Mesenchymal stem cell (in vitro differentiated cells and primary cell): ENCODE results near the gene AIPL1.

Source experiments
- DNase-seq: peaks from one replicate; pipeline ENCODE4 v3.0.0-alpha.2; 2013
- H2AFZ ChIP-seq: one replicate; pipeline ENCODE4 v1.6.1; 2013; ENCODE audit warnings: low read depth, mild to moderate bottlenecking, control low read depth, inconsistent platforms, low read length, moderate library complexity
- H2AK5ac ChIP-seq: 2 replicates; pipeline ENCODE4 v1.6.1; 2013; ENCODE audit warnings: low read length, moderate library complexity, mild to moderate bottlenecking, inconsistent platforms; ENCODE audit not compliant: severe bottlenecking
- H2BK120ac ChIP-seq: one replicate; pipeline ENCODE4 v1.6.1; 2013; ENCODE audit warnings: low read depth, mild to moderate bottlenecking, inconsistent platforms, low read length, moderate library complexity
- H2BK12ac ChIP-seq, 2 experiments: one replicate each; pipeline ENCODE4 v1.6.1; 2013; ENCODE audit warnings: inconsistent platforms in 2 of 2, low read length in 2 of 2, mild to moderate bottlenecking in 2 of 2, moderate library complexity in 2 of 2, control low read depth in 1 of 2
- H2BK15ac ChIP-seq: one replicate; pipeline ENCODE4 v1.6.1; 2013; ENCODE audit warnings: mild to moderate bottlenecking, low read depth, inconsistent platforms; ENCODE audit not compliant: poor library complexity, severe bottlenecking
- H2BK5ac ChIP-seq: 2 replicates; pipeline ENCODE4 v1.6.1; 2013; ENCODE audit warnings: low read depth, mild to moderate bottlenecking, low read length, control low read depth, inconsistent platforms; ENCODE audit not compliant: poor library complexity, severe bottlenecking
- H3K14ac ChIP-seq, 2 experiments: one replicate each; pipeline ENCODE4 v1.6.1; 2013; ENCODE audit warnings: inconsistent platforms in 2 of 2, low read length in 2 of 2, control low read depth in 1 of 2, mild to moderate bottlenecking in 1 of 2, moderate library complexity in 1 of 2
- H3K18ac ChIP-seq, 2 experiments: one replicate each; pipeline ENCODE4 v1.6.1; 2013; ENCODE audit warnings: inconsistent platforms in 2 of 2, low read length in 2 of 2, control low read depth in 1 of 2, low read depth in 1 of 2, mild to moderate bottlenecking in 1 of 2
- H3K23ac ChIP-seq, 2 experiments: one replicate each; pipeline ENCODE4 v1.6.1; 2013; ENCODE audit warnings: inconsistent platforms in 2 of 2, low read length in 2 of 2, mild to moderate bottlenecking in 2 of 2, moderate library complexity in 2 of 2, control low read depth in 1 of 2
- H3K27ac ChIP-seq: 2 replicates; pipeline ENCODE4 v1.5.1; 2013; ENCODE audit warnings: mild to moderate bottlenecking, moderate library complexity, low read length, control low read depth, inconsistent platforms; ENCODE audit not compliant: poor library complexity, severe bottlenecking
- H3K27me3 ChIP-seq, 2 experiments: 2 replicates each; pipeline versions ENCODE4 v1.6.1 to v1.7.0; 2013; ENCODE audit warnings: low read length in 2 of 2, mild to moderate bottlenecking in 2 of 2, moderate library complexity in 2 of 2, control low read depth in 1 of 2, inconsistent platforms in 1 of 2; ENCODE audit not compliant: control insufficient read depth in 1 of 2, insufficient read depth in 1 of 2
- H3K36me3 ChIP-seq, 2 experiments: 2 replicates each; pipeline versions ENCODE4 v1.6.1 to v1.7.0; 2013; ENCODE audit warnings: low read length in 2 of 2, control low read depth in 1 of 2, inconsistent platforms in 1 of 2, low read depth in 1 of 2, mild to moderate bottlenecking in 1 of 2; ENCODE audit not compliant: insufficient read depth in 2 of 2, control insufficient read depth in 1 of 2
- H3K4ac ChIP-seq, 2 experiments: one replicate each; pipeline ENCODE4 v1.6.1; 2013; ENCODE audit warnings: inconsistent platforms in 2 of 2, low read length in 2 of 2, mild to moderate bottlenecking in 2 of 2, moderate library complexity in 2 of 2, control low read depth in 1 of 2, low read depth in 1 of 2
- H3K4me1 ChIP-seq: 2 replicates; pipeline ENCODE4 v1.6.1; 2013; ENCODE audit warnings: low read depth, low read length, control low read depth; ENCODE audit not compliant: control insufficient read depth, insufficient read depth
- H3K4me2 ChIP-seq: 2 replicates; pipeline ENCODE4 v1.6.1; 2013; ENCODE audit warnings: low read length, mild to moderate bottlenecking, inconsistent platforms; ENCODE audit not compliant: poor library complexity, severe bottlenecking
- H3K4me3 ChIP-seq, 2 experiments: 2 replicates each; pipeline versions ENCODE4 v1.5.1 to v1.7.0; 2013; ENCODE audit warnings: low read length in 2 of 2, mild to moderate bottlenecking in 2 of 2, control low read depth in 1 of 2, low read depth in 1 of 2; ENCODE audit not compliant: insufficient read depth in 1 of 2
- H3K79me1 ChIP-seq: replicated peaks from 2 replicates; pipeline ENCODE4 v1.6.1; 2013; ENCODE audit warnings: mild to moderate bottlenecking, control low read depth, low read length, inconsistent platforms; ENCODE audit not compliant: poor library complexity, severe bottlenecking
- H3K9ac ChIP-seq: 2 replicates; pipeline ENCODE4 v1.7.0; 2013; ENCODE audit warnings: mild to moderate bottlenecking, low read length, moderate library complexity
- H3K9me3 ChIP-seq: 2 replicates; pipeline ENCODE4 v1.7.0; 2013; ENCODE audit warnings: mild to moderate bottlenecking, low read length; ENCODE audit not compliant: control insufficient read depth
- H4K8ac ChIP-seq: one replicate; pipeline ENCODE4 v1.6.1; 2013; ENCODE audit warnings: inconsistent platforms, mild to moderate bottlenecking, low read length, moderate library complexity
- H4K91ac ChIP-seq: one replicate; pipeline ENCODE4 v1.6.1; 2013; ENCODE audit warnings: mild to moderate bottlenecking, low read length, inconsistent platforms
- WGBS: methylation state at CpG from one replicate; pipeline ENCODE4 v1.1.7; 2013; ENCODE audit warnings: mixed read lengths; 5-methylcytosine and 5-hydroxymethylcytosine counted together

Gene AIPL1

GRCh38 chr17:6476810-6477179 is 41.9 kb upstream of the AIPL1 start:
- Histone ChIP-seq H3K27ac (no peak overlapping the region), H2BK12ac (no peak overlapping the region), H3K4me3 (no peak overlapping the region), H2BK120ac (no peak overlapping the region), H3K36me3 (peaks cover 0 to 4% of the 10 kb centered on the region in 2 experiments), H3K79me1 (no peaks in the 10 kb centered on the region), H2BK5ac (no peak overlapping the region), H3K9me3 (no peaks in the 10 kb centered on the region), H3K18ac (no peak overlapping the region), H2AFZ (no peak overlapping the region), H2AK5ac (no peak overlapping the region), H2BK15ac (no peak overlapping the region), H4K8ac (no peak overlapping the region), H3K23ac (no peak overlapping the region), H3K4me1 (peaks cover 13% of the 10 kb centered on the region), H3K4me2 (no peak overlapping the region), H3K14ac (no peak overlapping the region), H4K91ac (no peak overlapping the region), H3K4ac (no peak overlapping the region), H3K9ac (no peak overlapping the region), H3K27me3 (peaks cover 31 to 33% of the 10 kb centered on the region in 2 experiments)
- DNase-seq, result no peak
- 88% methylated on average over 10 of the region's 10 CpGs for WGBS

GRCh38 chr17:6476076-6476809 is 41.3 kb upstream of the AIPL1 start:
- Histone ChIP-seq H3K23ac (no peak overlapping the region), H3K4ac (no peak overlapping the region), H3K4me2 (no peak overlapping the region), H3K18ac (no peak overlapping the region), H2AFZ (no peak overlapping the region), H3K79me1 (no peaks in the 10 kb centered on the region), H3K27ac (no peak overlapping the region), H3K4me1 (peaks cover 18% of the 10 kb centered on the region), H3K9me3 (no peaks in the 10 kb centered on the region), H3K9ac (no peak overlapping the region), H2BK120ac (no peak overlapping the region), H2AK5ac (no peak overlapping the region), H4K8ac (no peak overlapping the region), H3K36me3 (peaks cover 0 to 4% of the 10 kb centered on the region in 2 experiments), H4K91ac (no peak overlapping the region), H3K14ac (no peak overlapping the region), H3K27me3 (peaks cover 27 to 29% of the 10 kb centered on the region in 2 experiments), H2BK12ac (no peak overlapping the region), H2BK15ac (no peak overlapping the region), H2BK5ac (no peak overlapping the region), H3K4me3 (no peak overlapping the region)
- no peak for DNase-seq
- 77% methylated on average over 7 of the region's 8 CpGs for WGBS

- Histone ChIP-seq H2BK12ac (no peak overlapping the region), H3K18ac (no peak overlapping the region), H3K14ac (no peak overlapping the region), H3K27ac (no peak overlapping the region), H3K36me3 (peaks cover 0 to 4% of the 10 kb centered on the region in 2 experiments), H3K23ac (no peak overlapping the region), H3K9me3 (no peaks in the 10 kb centered on the region), H2BK5ac (no peak overlapping the region), H2AK5ac (no peak overlapping the region), H3K4ac (no peak overlapping the region), H4K8ac (no peak overlapping the region), H2BK120ac (no peak overlapping the region), H3K79me1 (no peaks in the 10 kb centered on the region), H3K4me3 (no peak overlapping the region), H2BK15ac (no peak overlapping the region), H3K4me2 (no peak overlapping the region), H3K27me3 (peaks cover 19 to 20% of the 10 kb centered on the region in 2 experiments), H3K9ac (no peak overlapping the region), H3K4me1 (peaks cover 24% of the 10 kb centered on the region), H4K91ac (no peak overlapping the region), H2AFZ (no peak overlapping the region)
- 87% methylated on average over 4 of the region's 4 CpGs for WGBS
- no peak for DNase-seq
Measured at GRCh38 chr17:6475411-6475810, 40.5 kb upstream of the AIPL1 start.

GRCh38 chr17:6474906-6475305 is 40.0 kb upstream of the AIPL1 start:
- Histone ChIP-seq H3K36me3 (peaks cover 0 to 4% of the 10 kb centered on the region in 2 experiments), H2BK12ac (no peak overlapping the region), H3K4me2 (no peak overlapping the region), H3K23ac (no peak overlapping the region), H3K9ac (no peak overlapping the region), H2BK5ac (no peak overlapping the region), H3K4ac (no peak overlapping the region), H3K4me3 (no peak overlapping the region), H3K4me1 (peaks cover 24% of the 10 kb centered on the region), H2BK15ac (no peak overlapping the region), H4K91ac (no peak overlapping the region), H2AFZ (no peak overlapping the region), H2AK5ac (no peak overlapping the region), H3K9me3 (no peaks in the 10 kb centered on the region), H3K27ac (no peak overlapping the region), H4K8ac (no peak overlapping the region), H3K18ac (no peak overlapping the region), H3K27me3 (peaks cover 14 to 18% of the 10 kb centered on the region in 2 experiments), H3K14ac (no peak overlapping the region), H2BK120ac (no peak overlapping the region), H3K79me1 (no peaks in the 10 kb centered on the region)
- 54% methylated on average over 7 of the region's 7 CpGs for WGBS
- DNase-seq, result no peak
